Endothelial cell (in vitro differentiated cells): ENCODE data around the gene ZAP70. TPM values are rescaled to one million over a fixed set of nuclear protein-coding genes. Genes with fewer than 3 reads are reported as not detected.

Experiments used
- DNase-seq: peaks from one replicate; pipeline ENCODE4 v3.0.0; 2021; ENCODE audit warnings: low spot score
- H3K27ac Mint-ChIP-seq: one replicate; pipeline ENCODE4 v1.8.0; 2021; ENCODE audit warnings: mixed read lengths, inconsistent platforms; ENCODE audit not compliant: unreplicated experiment
- H3K27me3 Mint-ChIP-seq: one replicate; pipeline ENCODE4 v1.8.0; 2021; ENCODE audit warnings: mild to moderate bottlenecking, moderate library complexity, mixed read lengths, inconsistent platforms; ENCODE audit not compliant: unreplicated experiment
- H3K36me3 Mint-ChIP-seq: one replicate; pipeline ENCODE4 v1.8.0; 2021; ENCODE audit warnings: mild to moderate bottlenecking, low read depth, mixed read lengths, inconsistent platforms; ENCODE audit not compliant: unreplicated experiment
- H3K4me1 Mint-ChIP-seq: one replicate; pipeline ENCODE4 v1.8.0; 2021; ENCODE audit warnings: mild to moderate bottlenecking, mixed read lengths, inconsistent platforms; ENCODE audit not compliant: unreplicated experiment
- H3K4me3 Mint-ChIP-seq: one replicate; pipeline ENCODE4 v1.8.0; 2021; ENCODE audit warnings: mild to moderate bottlenecking, mixed read lengths, inconsistent platforms; ENCODE audit not compliant: unreplicated experiment
- H3K9me3 Mint-ChIP-seq: one replicate; pipeline ENCODE4 v1.8.0; 2021; ENCODE audit warnings: mixed read lengths, inconsistent platforms; ENCODE audit not compliant: unreplicated experiment
- CTCF ChIP-seq: fragments of 200-600 bp; sonication (generic); IDR thresholded peaks from one replicate; pipeline ENCODE4 v1.5.0; 2021; ENCODE audit warnings: antibody characterized with exemption; ENCODE audit not compliant: unreplicated experiment
- total RNA-seq: library from RNA; stranded (reverse); fragmentation: NEBNext Ultra II Directional; extraction: Animal tissue kit (Norgen Biotek cat#: 25700); gene quantifications from one replicate; pipeline ENCODE4 v1.2.1, GENCODE V29; 2021; ENCODE audit not compliant: unreplicated experiment

The ZAP70 gene
- total RNA-seq, 1 donor from 2014 or later = 93.4 TPM

- Mint-ChIP-seq H3K4me1 (peaks cover 11% of the 10 kb centered on the region), H3K36me3 (peaks cover 31% of the 10 kb centered on the region)
These were observed 43.7 kb downstream of the ZAP70 start for GRCh38 chr2:97757062-97757461.

GRCh38 chr2:97758131-97758705 is 44.8 kb downstream of the ZAP70 start:
- no peak for TF ChIP-seq CTCF
- peaks cover 6% of the 10 kb centered on the region for H3K27me3 Mint-ChIP-seq
- no peak overlapping the region for H3K4me3 Mint-ChIP-seq
- H3K27ac Mint-ChIP-seq = no peak overlapping the region
- H3K9me3 Mint-ChIP-seq = no peaks in the 10 kb centered on the region
- peaks cover 12% of the 10 kb centered on the region for H3K4me1 Mint-ChIP-seq
- peaks cover 36% of the 10 kb centered on the region for H3K36me3 Mint-ChIP-seq
- DNase-seq = no peak

More at GRCh38 chr2:97757062-97757461, 43.7 kb downstream of the ZAP70 start:
- H3K27me3 Mint-ChIP-seq = peaks cover 4% of the 10 kb centered on the region
- no peaks in the 10 kb centered on the region for H3K9me3 Mint-ChIP-seq
- H3K4me3 Mint-ChIP-seq = no peak overlapping the region
- no peak for DNase-seq
- TF ChIP-seq CTCF = no peak
- H3K27ac Mint-ChIP-seq = no peak overlapping the region

- no peak overlapping the region for H3K27ac Mint-ChIP-seq
- no peak for TF ChIP-seq CTCF
- H3K27me3 Mint-ChIP-seq = peaks cover 6% of the 10 kb centered on the region
- no peak overlapping the region for H3K4me3 Mint-ChIP-seq
- peaks cover 41% of the 10 kb centered on the region for H3K36me3 Mint-ChIP-seq
- no peak for DNase-seq
- H3K9me3 Mint-ChIP-seq = no peaks in the 10 kb centered on the region
- peaks cover 19% of the 10 kb centered on the region for H3K4me1 Mint-ChIP-seq
These were observed 46.5 kb downstream of the ZAP70 start for GRCh38 chr2:97759727-97760407.

GRCh38 chr2:97760480-97761049 is 47.2 kb downstream of the ZAP70 start:
- TF ChIP-seq CTCF = no peak
- Mint-ChIP-seq H3K27ac (no peak overlapping the region), H3K4me1 (peaks cover 19% of the 10 kb centered on the region), H3K4me3 (peak overlapping the region; percentile 37), H3K36me3 (peaks cover 44% of the 10 kb centered on the region), H3K27me3 (peaks cover 6% of the 10 kb centered on the region), H3K9me3 (no peaks in the 10 kb centered on the region)
- DNase-seq = no peak

- no peak for TF ChIP-seq CTCF
- Mint-ChIP-seq H3K4me3 (peak overlapping the region; percentile 37), H3K4me1 (peaks cover 19% of the 10 kb centered on the region), H3K27ac (no peak overlapping the region), H3K27me3 (peaks cover 6% of the 10 kb centered on the region), H3K9me3 (no peaks in the 10 kb centered on the region), H3K36me3 (peaks cover 48% of the 10 kb centered on the region)
- no peak for DNase-seq
These were observed 47.8 kb downstream of the ZAP70 start for GRCh38 chr2:97761192-97761591.
